Measurements from ENCODE around the gene DGKB.
"Not testable (repeated sequence)": the region's sequence is repeated elsewhere in the genome, so short reads cannot be mapped to it uniquely, and the experiment has no call there.

- not testable (repeated sequence) for TF ChIP-seq CTCF, POLR2A (IDR thresholded peaks at IDR 0.05)
Observed at GRCh38 chr7:14458846-14459245, 443.7 kb downstream of the DGKB start.
